ENCODE results near the gene MRM2. TPM values are rescaled to one million over a fixed set of nuclear protein-coding genes. Genes with fewer than 3 reads are reported as not detected.

MRM2 gene
- total RNA-seq, 2 experiments from 2014 or later: 3.6 to 3.7 TPM

GRCh38 chr7:2205036-2205780 lies 36.8 kb downstream of the MRM2 start:
- H3K4me1 ChIP-seq (ENCODE audit: insufficient read depth, low read length): no peaks in the 10 kb centered on the region
- H3K9me3 ChIP-seq (ENCODE audit: control insufficient read depth in 1 of 2, insufficient read depth in 1 of 2, low read length in 2 of 2): no peaks in the 10 kb centered on the region
- Mint-ChIP-seq H3K4me1 (ENCODE audit: low read depth) (peaks cover 4% of the 10 kb centered on the region), H3K36me3 (ENCODE audit: low read depth) (peaks cover 29% of the 10 kb centered on the region), H3K27ac (no peak overlapping the region), H3K9me3 (no peaks in the 10 kb centered on the region), H3K27me3 (no peaks in the 10 kb centered on the region), H3K4me3 (no peak overlapping the region)
- intact Hi-C loops (cut with DNase I, micrococcal nuclease): loop anchor here (10.0 kb wide), 2 partner anchors 310 to 540 kb away; no protein-coding TSS in a partner anchor
- ATAC-seq (ENCODE audit: poor library complexity): no peak
- TF ChIP-seq CTCF (IDR thresholded peaks at IDR 0.05): no peak
- H3K4me3 ChIP-seq (ENCODE audit: low read length): no peak overlapping the region
- H3K27me3 ChIP-seq (ENCODE audit: control insufficient read depth in 1 of 2, insufficient read depth in 2 of 2, low read length in 2 of 2): no peaks in the 10 kb centered on the region
- ChIA-PET POLR2A (no interaction called here), CTCF (no interaction called here)
- DNase-seq: peak in 1 of 14 experiments; percentile 14
- peaks cover 19% of the 10 kb centered on the region for H3K36me3 ChIP-seq (ENCODE audit: insufficient read depth, low read length)
- H3K27ac ChIP-seq (ENCODE audit: low read depth in 1 of 2, low read length in 2 of 2): no peak overlapping the region

- H3K4me3 ChIP-seq (ENCODE audit: low read length): no peak overlapping the region
These were observed 37.6 kb downstream of the MRM2 start for GRCh38 chr7:2204446-2204845.

GRCh38 chr7:2203766-2204300 lies 38.2 kb downstream of the MRM2 start:
- no peaks in the 10 kb centered on the region for H3K27me3 Mint-ChIP-seq
- ChIA-PET POLR2A (no interaction called here), CTCF (no interaction called here)
- Histone ChIP-seq H3K4me3 (ENCODE audit: low read length) (no peak overlapping the region), H3K27me3 (ENCODE audit: control insufficient read depth in 1 of 2, insufficient read depth in 2 of 2, low read length in 2 of 2) (no peaks in the 10 kb centered on the region), H3K27ac (ENCODE audit: low read depth in 1 of 2, low read length in 2 of 2) (no peak overlapping the region), H3K36me3 (ENCODE audit: insufficient read depth, low read length) (peaks cover 29% of the 10 kb centered on the region), H3K4me1 (ENCODE audit: insufficient read depth, low read length) (no peaks in the 10 kb centered on the region), H3K9me3 (ENCODE audit: control insufficient read depth in 1 of 2, insufficient read depth in 1 of 2, low read length in 2 of 2) (no peaks in the 10 kb centered on the region)
- H3K9me3 Mint-ChIP-seq: no peaks in the 10 kb centered on the region
- no peak overlapping the region for H3K27ac Mint-ChIP-seq
- intact Hi-C loops (cut with DNase I, micrococcal nuclease): loop anchor here (10.0 kb wide), 2 partner anchors 309 to 539 kb away; no protein-coding TSS in a partner anchor
- peaks cover 34% of the 10 kb centered on the region for H3K36me3 Mint-ChIP-seq (ENCODE audit: low read depth)
- peaks cover 4% of the 10 kb centered on the region for H3K4me1 Mint-ChIP-seq (ENCODE audit: low read depth)
- ATAC-seq (ENCODE audit: poor library complexity) (no peak), DNase-seq (peak in 1 of 14 experiments; percentile 16)
- no peak for TF ChIP-seq CTCF (IDR thresholded peaks at IDR 0.05)
- no peak overlapping the region for H3K4me3 Mint-ChIP-seq

More at GRCh38 chr7:2204446-2204845, 37.6 kb downstream of the MRM2 start:
- Mint-ChIP-seq H3K9me3 (no peaks in the 10 kb centered on the region), H3K27me3 (no peaks in the 10 kb centered on the region), H3K4me3 (no peak overlapping the region), H3K27ac (no peak overlapping the region), H3K4me1 (ENCODE audit: low read depth) (peaks cover 4% of the 10 kb centered on the region), H3K36me3 (ENCODE audit: low read depth) (peaks cover 32% of the 10 kb centered on the region)
- ATAC-seq (ENCODE audit: poor library complexity) (no peak), DNase-seq (no peak)
- Histone ChIP-seq H3K9me3 (ENCODE audit: control insufficient read depth in 1 of 2, insufficient read depth in 1 of 2, low read length in 2 of 2) (no peaks in the 10 kb centered on the region), H3K36me3 (ENCODE audit: insufficient read depth, low read length) (peaks cover 25% of the 10 kb centered on the region), H3K27ac (ENCODE audit: low read depth in 1 of 2, low read length in 2 of 2) (no peak overlapping the region), H3K4me1 (ENCODE audit: insufficient read depth, low read length) (no peaks in the 10 kb centered on the region), H3K27me3 (ENCODE audit: control insufficient read depth in 1 of 2, insufficient read depth in 2 of 2, low read length in 2 of 2) (no peaks in the 10 kb centered on the region)
- ChIA-PET POLR2A (no interaction called here), CTCF (no interaction called here)
- intact Hi-C loops (cut with DNase I, micrococcal nuclease): loop anchor here (10.0 kb wide), 2 partner anchors 310 to 540 kb away; no protein-coding TSS in a partner anchor
- no peak for TF ChIP-seq CTCF (IDR thresholded peaks at IDR 0.05)

All from CD4-positive, alpha-beta T cell (primary cell).